ENCODE measurements around the gene SLAMF8.
A peak's percentile ranks its signal among the peaks of the same experiment; 100 is the strongest.

Gene SLAMF8

GRCh38 chr1:159815926-159816325, 10.7 kb upstream of the SLAMF8 start:
- in situ Hi-C loops (cut with MboI; ENCODE audit: low sequenced_read_pairs, unreplicated experiment), result no loop called here
- no peak for DNase-seq (ENCODE audit: low spot score)
- no peak for TF ChIP-seq CTCF (IDR thresholded peaks at IDR 0.05; ENCODE audit: borderline replicate concordance, control extremely low read depth, extremely low read depth, insufficient read depth, missing control alignments)

GRCh38 chr1:159817276-159818041, 9.2 kb upstream of the SLAMF8 start:
- DNase-seq (ENCODE audit: low spot score), result no peak
- in situ Hi-C loops (cut with MboI; ENCODE audit: low sequenced_read_pairs, unreplicated experiment), result no loop called here
- no peak for TF ChIP-seq CTCF (IDR thresholded peaks at IDR 0.05; ENCODE audit: borderline replicate concordance, control extremely low read depth, extremely low read depth, insufficient read depth, missing control alignments)

- in situ Hi-C loops (cut with MboI; ENCODE audit: low sequenced_read_pairs, unreplicated experiment), result no loop called here
- no peak for DNase-seq (ENCODE audit: low spot score)
- peak; percentile 60 for TF ChIP-seq CTCF (IDR thresholded peaks at IDR 0.05; ENCODE audit: borderline replicate concordance, control extremely low read depth, extremely low read depth, insufficient read depth, missing control alignments)
These were observed 5.4 kb upstream of the SLAMF8 start for GRCh38 chr1:159821171-159821867.

GRCh38 chr1:159823406-159823805, 3.3 kb upstream of the SLAMF8 start:
- DNase-seq (ENCODE audit: low spot score), result no peak
- TF ChIP-seq CTCF (IDR thresholded peaks at IDR 0.05; ENCODE audit: borderline replicate concordance, control extremely low read depth, extremely low read depth, insufficient read depth, missing control alignments), result no peak
- in situ Hi-C loops (cut with MboI; ENCODE audit: low sequenced_read_pairs, unreplicated experiment), result no loop called here

- no peak for TF ChIP-seq CTCF (IDR thresholded peaks at IDR 0.05; ENCODE audit: borderline replicate concordance, control extremely low read depth, extremely low read depth, insufficient read depth, missing control alignments)
- DNase-seq (ENCODE audit: low spot score), result no peak
- in situ Hi-C loops (cut with MboI; ENCODE audit: low sequenced_read_pairs, unreplicated experiment), result no loop called here
These were observed 1.1 kb upstream of the SLAMF8 start for GRCh38 chr1:159825564-159825963.

GRCh38 chr1:159827102-159827490, 423 bp downstream of the SLAMF8 start:
- TF ChIP-seq CTCF (IDR thresholded peaks at IDR 0.05; ENCODE audit: borderline replicate concordance, control extremely low read depth, extremely low read depth, insufficient read depth, missing control alignments), result no peak
- no peak for DNase-seq (ENCODE audit: low spot score)
- in situ Hi-C loops (cut with MboI; ENCODE audit: low sequenced_read_pairs, unreplicated experiment), result no loop called here

Data from GM13976 (cell line).